DOHH2 (cell line): Measurements from ENCODE around the gene DNAI1.

Experiments
- H3F3A ChIP-seq: fragments of 200-600 bp; sonication (generic), shearing (Covaris generic); 2 replicates; pipeline ENCODE4 v1.6.0; 2016; ENCODE audit warnings: antibody characterized with exemption, mild to moderate bottlenecking; ENCODE audit not compliant: control insufficient read depth, insufficient read depth
- H3K27ac ChIP-seq: fragments of 200-600 bp; sonication (generic); 2 replicates; pipeline ENCODE4 v1.5.1; 2014; ENCODE audit warnings: low read depth, mild to moderate bottlenecking, low read length, moderate library complexity
- H3K27me3 ChIP-seq: fragments of 200-600 bp; sonication (generic); 2 replicates; pipeline ENCODE4 v1.6.1; 2014; ENCODE audit warnings: mild to moderate bottlenecking, low read length, mixed read lengths; ENCODE audit not compliant: control insufficient read depth
- H3K36me3 ChIP-seq: fragments of 200-600 bp; sonication (generic); 2 replicates; pipeline ENCODE4 v1.6.1; 2014; ENCODE audit warnings: mild to moderate bottlenecking, low read length, moderate library complexity, mixed read lengths; ENCODE audit not compliant: control insufficient read depth
- H3K4me1 ChIP-seq: fragments of 200-600 bp; sonication (generic); 2 replicates; pipeline ENCODE4 v1.6.1; 2014; ENCODE audit warnings: mild to moderate bottlenecking, low read length, mixed read lengths; ENCODE audit not compliant: control insufficient read depth
- H3K4me2 ChIP-seq: fragments of 200-600 bp; sonication (generic); 2 replicates; pipeline ENCODE4 v1.6.0; 2014; ENCODE audit warnings: mild to moderate bottlenecking, low read length, moderate library complexity
- H3K4me3 ChIP-seq: fragments of 200-600 bp; sonication (generic); 2 replicates; pipeline ENCODE4 v1.5.1; 2014; ENCODE audit warnings: mild to moderate bottlenecking, low read length, mixed read lengths
- H3K79me2 ChIP-seq: fragments of 200-600 bp; sonication (generic); 2 replicates; pipeline ENCODE4 v1.6.1; 2014; ENCODE audit warnings: mild to moderate bottlenecking, low read length, mixed read lengths; ENCODE audit not compliant: control insufficient read depth
- H3K9me2 ChIP-seq: fragments of 200-600 bp; sonication (generic); replicated peaks from 2 replicates; pipeline ENCODE4 v1.6.1; 2014; ENCODE audit warnings: mild to moderate bottlenecking, low read length, mixed read lengths; ENCODE audit not compliant: control insufficient read depth
- H3K9me3 ChIP-seq: fragments of 200-600 bp; sonication (generic); 2 replicates; pipeline ENCODE4 v1.6.1; 2014; ENCODE audit warnings: antibody characterized with exemption, low read length, mixed read lengths; ENCODE audit not compliant: control insufficient read depth, insufficient read depth
- H4K20me1 ChIP-seq: fragments of 200-600 bp; sonication (generic); 2 replicates; pipeline ENCODE4 v1.6.0; 2014; ENCODE audit warnings: low read depth, mild to moderate bottlenecking, antibody characterized with exemption, low read length, moderate library complexity; ENCODE audit not compliant: control insufficient read depth, insufficient read depth
- EZH2phosphoT487 ChIP-seq: fragments of 200-600 bp; sonication (generic); IDR thresholded peaks from 2 replicates; pipeline ENCODE4 v1.6.1; 2017; ENCODE audit warnings: borderline replicate concordance, mild to moderate bottlenecking, antibody characterized with exemption, low read length, moderate library complexity, mixed read lengths
- TF ChIP-seq, protein P1 (sequence below): fragments of 200-600 bp; sonication (generic); IDR thresholded peaks from one replicate; pipeline ENCODE4 v1.5.1; 2014; ENCODE audit warnings: antibody characterized with exemption, mild to moderate bottlenecking, low read depth, low read length; ENCODE audit not compliant: poor library complexity, severe bottlenecking

Gene DNAI1

DNA sequence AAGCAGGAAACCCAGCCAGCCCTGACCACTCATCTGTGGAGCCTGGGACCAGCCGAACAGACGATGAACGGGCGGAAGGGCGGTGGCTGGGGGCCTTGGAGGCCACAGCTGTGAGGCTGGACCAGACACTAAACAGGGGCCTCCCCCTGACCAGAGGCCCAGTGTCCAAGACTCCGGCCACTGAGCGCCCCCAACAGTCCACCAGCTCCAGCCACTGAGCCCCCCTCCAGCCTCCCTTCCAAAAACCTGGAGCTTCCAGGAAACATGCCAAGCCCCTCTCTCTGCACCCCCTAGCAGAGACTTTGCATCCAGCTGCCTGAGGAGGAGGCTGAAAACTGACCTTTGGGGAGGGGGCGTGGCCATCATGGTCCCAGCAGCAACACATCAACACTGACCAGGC lies 107.7 kb downstream of the DNAI1 start:
- H3K9me3 ChIP-seq = peaks cover 5% of the 10 kb centered on the region; the same call in 1 of the 2 replicates
- no peaks in the 10 kb centered on the region for H3K36me3 ChIP-seq
- H3K27ac ChIP-seq = no peak overlapping the region
- no peak overlapping the region for H3K4me3 ChIP-seq
- H3K9me2 ChIP-seq = no peaks in the 10 kb centered on the region
- H3K4me1 ChIP-seq = no peaks in the 10 kb centered on the region
- no peaks in the 10 kb centered on the region for H3K79me2 ChIP-seq
- TF ChIP-seq, protein P1, sequence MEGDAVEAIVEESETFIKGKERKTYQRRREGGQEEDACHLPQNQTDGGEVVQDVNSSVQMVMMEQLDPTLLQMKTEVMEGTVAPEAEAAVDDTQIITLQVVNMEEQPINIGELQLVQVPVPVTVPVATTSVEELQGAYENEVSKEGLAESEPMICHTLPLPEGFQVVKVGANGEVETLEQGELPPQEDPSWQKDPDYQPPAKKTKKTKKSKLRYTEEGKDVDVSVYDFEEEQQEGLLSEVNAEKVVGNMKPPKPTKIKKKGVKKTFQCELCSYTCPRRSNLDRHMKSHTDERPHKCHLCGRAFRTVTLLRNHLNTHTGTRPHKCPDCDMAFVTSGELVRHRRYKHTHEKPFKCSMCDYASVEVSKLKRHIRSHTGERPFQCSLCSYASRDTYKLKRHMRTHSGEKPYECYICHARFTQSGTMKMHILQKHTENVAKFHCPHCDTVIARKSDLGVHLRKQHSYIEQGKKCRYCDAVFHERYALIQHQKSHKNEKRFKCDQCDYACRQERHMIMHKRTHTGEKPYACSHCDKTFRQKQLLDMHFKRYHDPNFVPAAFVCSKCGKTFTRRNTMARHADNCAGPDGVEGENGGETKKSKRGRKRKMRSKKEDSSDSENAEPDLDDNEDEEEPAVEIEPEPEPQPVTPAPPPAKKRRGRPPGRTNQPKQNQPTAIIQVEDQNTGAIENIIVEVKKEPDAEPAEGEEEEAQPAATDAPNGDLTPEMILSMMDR = no peak
- no peaks in the 10 kb centered on the region for H3F3A ChIP-seq
- H3K4me2 ChIP-seq = no peak overlapping the region
- no peaks in the 10 kb centered on the region; the same call in 1 of the 2 replicates for H4K20me1 ChIP-seq
- H3K27me3 ChIP-seq = peaks cover 31% of the 10 kb centered on the region

DNA sequence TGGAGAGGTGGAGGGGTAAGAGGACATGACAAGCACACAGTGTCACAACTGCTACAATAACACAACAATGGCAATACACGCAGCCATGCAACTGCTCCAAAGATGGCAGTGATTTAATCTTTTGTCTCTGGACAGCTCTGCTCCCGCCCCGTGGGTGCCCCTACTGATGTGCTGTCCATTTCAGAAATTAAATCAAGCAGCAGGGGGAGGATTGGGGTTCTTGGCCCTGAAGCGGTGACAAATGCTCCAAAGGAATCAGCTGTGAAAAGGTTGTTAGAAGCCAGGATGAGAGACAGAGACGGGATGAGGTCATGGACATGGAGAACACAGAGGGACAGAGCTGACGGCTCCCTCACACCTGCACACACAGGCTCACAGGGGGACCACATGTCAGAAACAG lies 108.4 kb downstream of the DNAI1 start:
- no peaks in the 10 kb centered on the region for H3K4me1 ChIP-seq
- TF ChIP-seq EZH2phosphoT487 = no peak
- TF ChIP-seq, protein P1 = no peak
- no peaks in the 10 kb centered on the region for H3K79me2 ChIP-seq
- peaks cover 31% of the 10 kb centered on the region for H3K27me3 ChIP-seq
- H3F3A ChIP-seq = no peaks in the 10 kb centered on the region
- no peak overlapping the region for H3K4me3 ChIP-seq
- H3K27ac ChIP-seq = no peak overlapping the region
- no peaks in the 10 kb centered on the region for H3K36me3 ChIP-seq
- H3K9me3 ChIP-seq = peaks cover 2% of the 10 kb centered on the region; the same call in 1 of the 2 replicates
- H4K20me1 ChIP-seq = no peaks in the 10 kb centered on the region; the same call in 1 of the 2 replicates
- H3K9me2 ChIP-seq = no peaks in the 10 kb centered on the region
- H3K4me2 ChIP-seq = no peak overlapping the region

DNA sequence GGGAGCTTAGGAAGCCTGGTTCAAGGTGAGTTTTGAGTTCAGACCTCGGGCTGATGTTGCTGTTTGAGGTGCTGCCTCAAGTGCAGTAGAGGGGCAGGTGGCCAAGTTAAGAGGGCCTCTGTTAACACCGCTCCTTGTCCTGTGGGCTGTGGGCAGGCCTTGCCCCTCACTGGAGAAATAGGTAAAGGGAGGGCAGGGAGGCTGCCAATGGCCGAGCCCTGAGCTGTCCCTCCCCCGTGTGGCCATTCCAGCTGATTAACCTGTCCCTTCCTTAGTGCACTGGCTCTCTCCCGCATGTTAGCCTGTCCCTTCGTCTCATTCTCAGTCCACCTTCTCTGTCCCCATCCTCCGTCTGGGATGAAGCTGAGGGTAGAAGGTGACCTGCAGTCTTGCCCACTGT lies 109.5 kb downstream of the DNAI1 start:
- TF ChIP-seq, protein P1 = no peak
- no peak for TF ChIP-seq EZH2phosphoT487
- no peak overlapping the region for H3K4me2 ChIP-seq
- no peak overlapping the region for H3K27ac ChIP-seq
- no peaks in the 10 kb centered on the region for H3K4me1 ChIP-seq
- no peaks in the 10 kb centered on the region for H3K79me2 ChIP-seq
- H4K20me1 ChIP-seq = no peaks in the 10 kb centered on the region; the same call in 1 of the 2 replicates
- no peaks in the 10 kb centered on the region for H3F3A ChIP-seq
- H3K4me3 ChIP-seq = no peak overlapping the region
- no peaks in the 10 kb centered on the region for H3K36me3 ChIP-seq
- peaks cover 31% of the 10 kb centered on the region for H3K27me3 ChIP-seq
- no peaks in the 10 kb centered on the region for H3K9me3 ChIP-seq
- H3K9me2 ChIP-seq = no peaks in the 10 kb centered on the region
